ENCODE measurements around the gene ZDBF2. TPM values are rescaled to one million over a fixed set of nuclear protein-coding genes. Genes with fewer than 3 reads are reported as not detected.
"Not testable (repeated sequence)": the region's sequence is repeated elsewhere in the genome, so short reads cannot be mapped to it uniquely, and the experiment has no call there.

ZDBF2 gene
- total RNA-seq, 1 donor from 2014 or later, result 42.9 TPM

- TF ChIP-seq CTCF (IDR thresholded peaks at IDR 0.05; ENCODE audit: unreplicated experiment), result no peak
- Mint-ChIP-seq H3K9me3 (ENCODE audit: low read depth) (peaks cover 17% of the 10 kb centered on the region), H3K36me3 (ENCODE audit: insufficient read depth) (peaks cover 7% of the 10 kb centered on the region), H3K27me3 (peaks cover 8% of the 10 kb centered on the region), H3K27ac (no peak overlapping the region), H3K4me1 (ENCODE audit: low read depth) (peaks cover 5% of the 10 kb centered on the region), H3K4me3 (ENCODE audit: low read depth) (no peak overlapping the region)
- DNase-seq (ENCODE audit: low spot score, unreplicated experiment), result no peak
Observed at GRCh38 chr2:206354129-206354528, 79.7 kb downstream of the ZDBF2 start.

DNA sequence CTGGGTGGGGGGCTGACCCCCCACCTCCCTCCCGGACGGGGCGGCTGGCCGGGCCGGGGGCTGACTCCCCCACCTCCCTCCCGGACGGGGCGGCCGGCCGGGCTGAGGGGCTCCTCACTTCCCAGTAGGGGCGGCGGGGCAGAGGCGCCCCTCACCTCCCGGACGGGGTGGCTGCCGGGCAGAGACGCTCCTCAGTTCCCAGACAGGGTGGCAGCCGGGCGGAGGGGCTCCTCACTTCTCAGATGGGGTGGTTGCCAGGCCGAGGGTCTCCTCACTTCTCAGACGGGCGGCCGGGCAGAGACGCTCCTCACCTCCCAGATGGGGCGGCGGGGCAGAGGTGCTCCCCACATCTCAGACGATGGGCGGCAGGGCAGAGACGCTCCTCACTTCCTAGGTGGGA is 82.4 kb downstream of the ZDBF2 start:
- not testable (repeated sequence) for H3K27me3 Mint-ChIP-seq; H3K36me3 Mint-ChIP-seq (ENCODE audit: insufficient read depth); H3K9me3 Mint-ChIP-seq (ENCODE audit: low read depth); H3K4me1 Mint-ChIP-seq (ENCODE audit: low read depth); DNase-seq (ENCODE audit: low spot score, unreplicated experiment); H3K4me3 Mint-ChIP-seq (ENCODE audit: low read depth); H3K27ac Mint-ChIP-seq

DNA sequence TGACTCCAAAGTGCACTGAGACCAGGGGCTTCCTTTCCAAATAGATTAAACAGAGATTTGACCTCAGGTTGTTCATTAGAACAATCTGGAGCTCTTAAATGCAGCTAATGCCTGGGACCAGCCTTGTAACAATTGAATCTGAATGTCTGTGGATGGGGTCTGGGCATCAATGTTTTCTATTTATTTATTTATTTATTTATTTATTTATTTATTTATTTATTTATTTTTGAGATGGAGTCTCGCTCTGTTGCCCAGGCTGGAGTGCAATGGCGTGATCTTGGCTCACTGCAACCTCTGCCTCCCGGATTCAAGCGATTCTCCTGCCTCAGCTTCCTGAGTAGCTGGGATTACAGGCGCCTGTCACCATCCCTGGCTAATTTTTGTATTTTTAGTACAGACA is 86.4 kb downstream of the ZDBF2 start:
- DNase-seq (ENCODE audit: low spot score, unreplicated experiment); H3K27me3 Mint-ChIP-seq; H3K36me3 Mint-ChIP-seq (ENCODE audit: insufficient read depth); H3K4me3 Mint-ChIP-seq (ENCODE audit: low read depth); H3K9me3 Mint-ChIP-seq (ENCODE audit: low read depth); H3K27ac Mint-ChIP-seq; H3K4me1 Mint-ChIP-seq (ENCODE audit: low read depth): not testable (repeated sequence)

- TF ChIP-seq CTCF (IDR thresholded peaks at IDR 0.05; ENCODE audit: unreplicated experiment), result no peak
- H3K36me3 Mint-ChIP-seq (ENCODE audit: insufficient read depth), result no peaks in the 10 kb centered on the region
- H3K27me3 Mint-ChIP-seq, result no peaks in the 10 kb centered on the region
- peaks cover 8% of the 10 kb centered on the region for H3K9me3 Mint-ChIP-seq (ENCODE audit: low read depth)
- no peak overlapping the region for H3K27ac Mint-ChIP-seq
- H3K4me1 Mint-ChIP-seq (ENCODE audit: low read depth), result no peaks in the 10 kb centered on the region
- no peak for DNase-seq (ENCODE audit: low spot score, unreplicated experiment)
- no peak overlapping the region for H3K4me3 Mint-ChIP-seq (ENCODE audit: low read depth)
Observed at GRCh38 chr2:206361407-206362045, 87.1 kb downstream of the ZDBF2 start.

Other genes starting within 250 kb of the ZDBF2 start
- gene INO80D, start 188.5 kb upstream of the ZDBF2 start, total RNA-seq, result 25.2 and 26.3 TPM in 2 replicates
- 71.6 and 77.6 TPM in 2 replicates for gene NDUFS1, start 115.2 kb upstream of the ZDBF2 start, total RNA-seq
- 453 and 492 TPM in 2 replicates for gene EEF1B2, start 114.8 kb upstream of the ZDBF2 start, total RNA-seq
- gene ADAM23, start 168.9 kb downstream of the ZDBF2 start, total RNA-seq, result 16.0 and 19.9 TPM in 2 replicates